Stimulated activated effector memory CD8-positive, alpha-beta T cell treated with anti-CD3 and anti-CD28 coated beads, Interleukin-12 subunit alpha, Interleukin-12 subunit beta, amount 100 ng/mL, for 72 hours (primary cell): Measurements from ENCODE around the gene AJUBA.

Experiments used
- ATAC-seq: fragments of 150-1000 bp; cut with Tn5 transposase; 2 replicates; pipeline ENCODE4 v1.10.0; 2021
- DNase-seq, 2 donors: peaks; one replicate each; pipeline ENCODE4 v3.0.0; 2021 to 2022; ENCODE audit warnings: low spot score in 2 of 2
- H3K27ac Mint-ChIP-seq: one replicate; pipeline ENCODE4 v1.8.0; 2022; ENCODE audit warnings: mild to moderate bottlenecking, mixed read lengths
- H3K36me3 Mint-ChIP-seq: one replicate; pipeline ENCODE4 v1.8.0; 2022; ENCODE audit warnings: mild to moderate bottlenecking, mixed read lengths
- H3K4me1 Mint-ChIP-seq: one replicate; pipeline ENCODE4 v1.8.0; 2022; ENCODE audit warnings: mixed read lengths
- H3K4me3 Mint-ChIP-seq: one replicate; pipeline ENCODE4 v1.8.0; 2022; ENCODE audit warnings: mild to moderate bottlenecking, mixed read lengths
- H3K9me3 Mint-ChIP-seq: one replicate; pipeline ENCODE4 v1.8.0; 2022; ENCODE audit warnings: mixed read lengths

AJUBA gene

DNA sequence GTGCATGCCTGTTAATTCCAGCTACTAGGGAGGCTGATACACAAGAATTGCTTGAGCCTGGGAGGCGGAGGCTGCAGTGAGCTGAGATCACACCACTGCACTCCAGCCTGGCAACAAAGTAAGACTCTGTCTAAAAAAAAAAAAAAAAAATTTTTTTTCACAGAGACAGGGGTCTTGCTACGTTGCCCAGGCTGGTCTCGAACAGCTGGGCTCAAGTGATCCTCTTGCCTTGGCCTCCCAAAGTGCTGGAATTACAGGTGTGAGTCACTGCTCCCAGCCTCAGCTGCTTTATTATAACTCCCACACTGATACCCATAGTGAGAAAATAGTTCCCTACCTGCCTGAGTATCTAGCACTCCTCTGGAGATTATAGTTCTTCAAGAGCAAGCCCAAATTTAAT is 36.7 kb downstream of the AJUBA start:
- Mint-ChIP-seq H3K9me3 (no peaks in the 10 kb centered on the region), H3K27ac (no peak overlapping the region), H3K36me3 (peaks cover 67% of the 10 kb centered on the region), H3K4me1 (no peaks in the 10 kb centered on the region), H3K4me3 (no peak overlapping the region)
- DNase-seq (no peak), ATAC-seq (no peak)

DNA sequence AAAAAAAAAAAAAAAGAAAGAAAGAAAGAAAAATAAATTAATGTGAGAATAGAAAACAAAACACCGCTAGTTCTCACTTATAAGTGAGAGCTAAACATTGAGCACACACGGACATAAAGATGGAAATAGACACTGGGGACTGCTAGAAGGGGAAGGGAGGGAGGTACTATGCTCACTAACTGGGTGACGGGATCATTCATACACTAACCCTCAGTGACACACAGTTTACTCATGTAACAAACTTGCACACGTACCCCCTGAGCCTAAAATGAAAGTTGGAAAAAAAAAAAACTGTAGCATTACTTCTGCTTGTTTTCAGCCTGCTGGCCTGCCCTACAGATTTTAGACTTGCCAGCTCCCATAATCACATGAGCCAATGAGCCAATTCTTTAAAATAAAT is 42.7 kb downstream of the AJUBA start:
- Mint-ChIP-seq H3K36me3 (peaks cover 21% of the 10 kb centered on the region), H3K9me3 (no peaks in the 10 kb centered on the region), H3K4me1 (no peaks in the 10 kb centered on the region), H3K4me3 (no peak overlapping the region), H3K27ac (no peak overlapping the region)
- DNase-seq (no peak), ATAC-seq (no peak)

DNA sequence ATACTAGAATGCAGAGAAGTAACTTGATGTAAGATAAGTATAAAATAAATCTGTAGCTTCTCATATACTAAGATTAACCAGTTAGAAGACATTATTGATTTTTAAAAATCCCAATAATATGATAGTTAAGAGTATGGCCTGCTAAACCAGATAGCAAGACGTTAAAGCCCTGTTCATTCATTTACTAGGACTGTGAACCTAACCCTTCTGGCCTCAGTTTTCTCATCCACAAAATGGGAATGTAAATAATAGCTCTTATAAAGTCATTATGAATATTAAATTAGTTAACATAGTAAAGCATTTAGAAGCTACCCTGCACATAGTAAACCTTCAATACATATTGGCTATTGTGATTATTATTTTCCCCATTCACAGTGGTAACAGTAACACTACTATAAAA is 47.2 kb downstream of the AJUBA start:
- Mint-ChIP-seq H3K4me3 (no peak overlapping the region), H3K9me3 (no peaks in the 10 kb centered on the region), H3K4me1 (no peaks in the 10 kb centered on the region), H3K36me3 (peaks cover 11% of the 10 kb centered on the region), H3K27ac (no peak overlapping the region)
- DNase-seq (no peak), ATAC-seq (no peak)

DNA sequence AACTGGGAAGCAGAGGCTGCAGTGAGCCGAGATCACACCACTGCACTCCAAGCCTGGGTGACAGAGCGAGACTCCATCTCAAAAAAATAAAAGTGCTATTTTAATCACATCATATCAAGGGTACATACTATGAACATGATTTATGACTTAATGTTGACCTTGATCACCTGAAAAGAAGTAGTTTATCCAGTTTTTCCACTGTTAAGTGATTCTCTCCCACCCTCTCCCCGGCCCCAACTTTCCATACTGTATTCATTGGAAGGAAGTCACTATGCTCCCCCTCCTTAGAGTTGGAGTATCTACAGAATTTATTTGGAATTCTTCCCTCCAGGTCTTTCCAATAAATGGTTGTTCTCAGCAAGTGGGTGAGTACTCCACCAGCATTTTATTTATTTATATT is 50.2 kb downstream of the AJUBA start:
- H3K4me3 Mint-ChIP-seq: no peak overlapping the region
- no peak for ATAC-seq
- H3K27ac Mint-ChIP-seq: no peak overlapping the region
- H3K36me3 Mint-ChIP-seq: peaks cover 20% of the 10 kb centered on the region
- no peak for DNase-seq
- no peaks in the 10 kb centered on the region for H3K9me3 Mint-ChIP-seq
- H3K4me1 Mint-ChIP-seq: peaks cover 4% of the 10 kb centered on the region

DNA sequence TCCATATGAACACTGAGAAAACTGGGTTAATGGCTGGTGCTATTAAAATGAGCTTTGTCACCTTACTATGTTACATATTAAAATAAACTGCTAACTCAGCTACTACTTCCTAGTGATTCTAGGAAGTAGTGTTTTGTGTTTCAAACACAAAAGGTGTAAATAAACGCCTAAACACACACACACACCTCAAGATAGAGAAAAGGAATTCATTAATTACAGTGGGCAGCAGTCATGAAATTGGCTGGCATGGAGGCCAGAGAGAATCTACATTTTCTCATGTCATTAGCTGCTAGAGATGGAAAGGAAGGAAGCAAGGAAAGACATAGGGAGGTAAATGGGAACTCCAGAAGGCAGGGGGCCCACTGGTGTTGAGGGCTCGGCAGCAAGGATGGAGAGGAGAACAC is 52.4 kb downstream of the AJUBA start:
- Mint-ChIP-seq H3K4me1 (peaks cover 12% of the 10 kb centered on the region), H3K36me3 (peaks cover 31% of the 10 kb centered on the region), H3K27ac (no peak overlapping the region), H3K4me3 (no peak overlapping the region), H3K9me3 (no peaks in the 10 kb centered on the region)
- DNase-seq (no peak), ATAC-seq (no peak)

DNA sequence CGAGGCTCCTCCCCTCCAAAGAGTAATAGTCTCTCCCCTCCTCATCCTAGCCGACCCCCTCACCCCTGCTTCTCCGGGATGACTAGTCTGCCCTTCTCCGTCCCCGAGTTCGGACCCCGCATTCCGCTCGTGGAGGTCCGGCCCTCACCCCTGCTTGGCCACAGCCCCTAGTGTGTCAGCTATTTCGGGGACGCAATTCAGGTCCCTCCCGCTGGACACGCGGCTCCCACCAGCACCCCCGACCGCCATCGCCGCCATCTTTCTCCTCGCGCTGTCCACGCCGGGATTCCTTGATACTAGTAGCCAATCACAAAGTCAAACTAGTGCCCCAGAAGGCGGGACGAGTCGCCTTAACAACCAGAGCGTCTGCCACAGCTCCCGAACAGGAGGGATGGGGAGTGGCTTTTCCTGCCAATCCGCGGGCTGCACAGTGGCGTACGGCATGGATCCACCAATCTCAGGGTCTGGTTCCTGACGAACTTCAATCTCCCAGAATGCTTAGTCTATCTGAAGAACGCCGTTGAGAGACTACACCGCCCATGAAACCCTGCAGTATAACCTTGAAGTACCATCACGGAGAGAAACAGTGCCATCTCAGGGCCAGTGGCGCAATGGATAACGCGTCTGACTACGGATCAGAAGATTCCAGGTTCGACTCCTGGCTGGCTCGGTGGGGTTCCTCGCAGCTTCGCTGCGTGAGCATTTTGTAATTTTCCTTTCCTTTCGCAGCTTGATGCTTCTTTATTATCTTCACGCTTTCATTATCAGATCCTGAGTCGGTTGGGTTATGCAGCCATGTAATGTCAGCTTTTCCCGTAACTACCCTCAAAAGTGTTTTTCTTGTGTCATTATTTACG is 53.0 kb downstream of the AJUBA start, which contains the start of gene PRMT5:
TSS of gene PRMT5 (minus strand) at position 273 of the 857 bp plus-strand sequence. CDS start at position 258, 15 bp downstream.
- H3K4me1 Mint-ChIP-seq: peaks cover 12% of the 10 kb centered on the region
- DNase-seq (peak; percentile 96 to 99), ATAC-seq (peak; percentile 96)
- no peak within 1 kb of the TSS for H3K27ac Mint-ChIP-seq
- peaks cover 37% of the 10 kb centered on the region for H3K36me3 Mint-ChIP-seq
- no peak within 1 kb of the TSS for H3K4me3 Mint-ChIP-seq
- H3K9me3 Mint-ChIP-seq: no peaks in the 10 kb centered on the region

DNA sequence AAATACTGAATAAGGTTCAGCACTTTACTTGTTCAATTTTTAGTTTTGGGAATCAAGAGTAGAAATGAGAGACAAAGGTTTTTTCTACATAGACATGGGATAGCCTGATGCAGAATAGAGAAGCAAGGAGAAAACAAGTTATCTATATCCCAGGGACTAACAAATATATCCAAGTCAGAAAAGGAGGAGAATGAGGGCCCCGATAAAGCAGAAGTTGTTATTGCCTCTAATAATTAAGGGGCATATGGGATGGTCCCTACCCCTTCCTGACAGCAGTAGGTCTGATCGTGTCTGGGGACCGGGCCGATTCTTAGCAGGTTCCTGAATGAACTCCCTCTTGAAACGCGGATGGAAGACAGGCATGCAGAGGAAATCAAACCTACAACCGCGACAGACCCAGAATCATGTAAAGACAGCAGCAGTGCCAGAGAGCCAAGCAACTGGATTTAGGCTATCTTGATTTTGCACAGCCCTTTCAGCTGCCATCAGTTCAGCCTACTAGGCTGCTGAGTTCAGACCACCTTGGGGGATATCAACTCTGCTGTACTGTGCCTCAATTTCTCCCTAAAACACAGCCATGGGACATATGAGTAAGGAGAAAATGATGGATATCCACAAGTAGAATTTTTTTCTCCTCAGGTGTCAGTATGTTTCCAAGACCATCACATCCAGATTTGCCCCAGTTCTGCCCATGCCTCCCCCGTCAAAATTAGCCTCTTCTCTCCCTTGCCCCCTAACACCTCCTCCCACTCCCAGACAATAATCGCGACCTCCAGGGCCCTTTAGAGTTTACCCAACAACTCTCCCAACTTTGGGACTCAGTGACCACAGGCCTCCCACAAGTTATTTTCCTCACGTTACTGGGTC is 53.9 kb downstream of the AJUBA start:
- no peak for DNase-seq
- no peak for ATAC-seq

DNA sequence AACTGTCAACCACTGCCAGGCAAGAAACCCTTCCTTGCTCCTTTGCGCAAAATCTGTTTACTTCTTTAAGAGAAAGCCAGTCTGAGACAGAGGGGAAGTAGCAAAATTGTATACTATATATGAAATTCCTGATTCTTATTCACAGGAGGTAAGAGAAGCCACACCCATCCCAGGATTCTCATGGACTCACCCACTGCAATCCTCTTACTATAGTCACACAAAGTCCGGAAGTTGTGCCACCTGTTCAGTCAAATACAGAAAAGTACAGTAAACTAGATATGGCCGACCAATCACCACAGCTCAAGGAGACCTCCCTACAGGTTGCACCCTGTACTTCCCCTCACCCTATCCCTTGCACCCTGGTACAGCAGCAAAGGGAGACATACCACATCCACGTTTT is 56.0 kb downstream of the AJUBA start:
- Mint-ChIP-seq H3K27ac (peak overlapping the region; percentile 73), H3K36me3 (peaks cover 68% of the 10 kb centered on the region), H3K4me1 (peaks cover 12% of the 10 kb centered on the region), H3K9me3 (no peaks in the 10 kb centered on the region), H3K4me3 (no peak overlapping the region)
- ATAC-seq (no peak), DNase-seq (no peak)

More for the DNA sequence above, 53.9 kb downstream of the AJUBA start:
- Mint-ChIP-seq H3K27ac (no peak overlapping the region), H3K4me3 (no peak overlapping the region), H3K9me3 (no peaks in the 10 kb centered on the region), H3K36me3 (peaks cover 46% of the 10 kb centered on the region), H3K4me1 (peaks cover 12% of the 10 kb centered on the region)

DNA sequence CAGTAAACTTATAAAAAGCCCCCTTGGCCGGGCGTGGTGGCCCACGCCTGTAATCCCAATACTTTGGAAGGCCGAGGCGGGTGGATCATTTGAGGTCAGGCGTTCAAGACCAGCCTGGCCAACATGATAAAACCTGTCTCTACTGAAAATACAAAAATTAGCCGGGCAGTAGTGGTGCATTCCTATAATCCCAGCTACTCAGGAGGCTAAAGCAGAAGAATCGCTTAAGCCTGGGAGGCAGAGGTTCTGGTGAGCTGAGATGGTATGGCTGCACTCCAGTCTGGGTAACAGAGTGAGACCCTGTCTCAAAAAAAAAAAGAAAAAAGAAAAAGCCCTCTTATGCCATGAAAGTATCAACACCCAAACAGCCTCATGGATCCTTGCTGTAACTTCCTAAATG is 56.8 kb downstream of the AJUBA start:
- peaks cover 75% of the 10 kb centered on the region for H3K36me3 Mint-ChIP-seq
- no peak overlapping the region for H3K4me3 Mint-ChIP-seq
- no peak overlapping the region for H3K27ac Mint-ChIP-seq
- no peak for DNase-seq
- no peaks in the 10 kb centered on the region for H3K9me3 Mint-ChIP-seq
- no peak for ATAC-seq
- H3K4me1 Mint-ChIP-seq: peaks cover 12% of the 10 kb centered on the region

DNA sequence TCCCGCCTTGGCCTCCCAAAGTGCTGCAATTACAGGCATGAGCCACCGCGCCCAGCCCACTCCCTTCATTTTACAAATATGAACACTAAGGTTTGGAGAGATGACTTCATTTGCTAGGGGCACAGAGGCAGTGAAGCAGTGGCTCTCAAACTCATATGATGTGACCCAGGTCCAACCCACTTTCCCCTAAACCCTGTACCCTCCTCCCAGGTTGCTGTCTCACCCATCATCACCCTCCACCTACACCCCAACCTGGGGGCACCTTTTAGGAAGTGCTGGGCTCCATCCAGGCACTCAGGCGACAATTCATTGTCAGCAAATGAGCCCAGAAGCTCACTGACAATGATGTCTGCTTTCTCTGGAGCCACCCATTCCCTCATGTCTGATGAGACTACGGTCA is 58.6 kb downstream of the AJUBA start:
- Mint-ChIP-seq H3K4me1 (peaks cover 23% of the 10 kb centered on the region), H3K9me3 (no peaks in the 10 kb centered on the region), H3K4me3 (no peak overlapping the region), H3K36me3 (peaks cover 91% of the 10 kb centered on the region), H3K27ac (no peak overlapping the region)
- ATAC-seq (no peak), DNase-seq (no peak)

DNA sequence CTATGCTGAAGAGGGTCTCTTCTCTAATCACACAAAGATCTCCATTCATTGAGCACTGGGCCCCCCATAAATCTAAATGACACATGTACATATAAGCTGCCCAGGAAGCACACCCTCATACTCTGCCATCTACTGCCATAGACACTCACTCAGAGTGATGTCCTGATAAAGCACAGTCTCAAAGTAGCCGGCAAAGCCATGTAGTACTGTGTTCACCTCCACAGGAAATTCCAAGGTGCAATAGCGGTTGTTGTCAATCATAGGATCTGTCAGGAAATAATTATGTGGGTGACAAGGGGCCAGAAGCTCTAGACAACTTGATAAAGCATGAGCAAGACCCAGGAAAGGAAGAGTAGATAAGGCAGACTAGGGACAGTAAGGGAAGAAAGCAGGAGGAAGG is 60.1 kb downstream of the AJUBA start:
- no peak for DNase-seq
- H3K36me3 Mint-ChIP-seq: peaks cover 98% of the 10 kb centered on the region
- no peak overlapping the region for H3K27ac Mint-ChIP-seq
- ATAC-seq: no peak
- no peaks in the 10 kb centered on the region for H3K9me3 Mint-ChIP-seq
- H3K4me1 Mint-ChIP-seq: peaks cover 29% of the 10 kb centered on the region
- H3K4me3 Mint-ChIP-seq: no peak overlapping the region
